Skin of body (tissue), 2 donors: Measurements from ENCODE around the gene KIAA1217. TPM values are rescaled to one million over a fixed set of nuclear protein-coding genes. Genes with fewer than 3 reads are reported as not detected.

Source experiments
- DNase-seq: peaks from one replicate; lab custom pipeline; 2025; lab: John Stamatoyannopoulos, UW
- total RNA-seq: library from RNA; depleted of rRNA; stranded (reverse); fragments of >200 nt; gene quantifications from one replicate; pipeline ENCODE4 v1.2.3, GENCODE V29; 2014

Gene KIAA1217
- total RNA-seq, 1 donor from 2014 or later = 19.8 TPM

- DNase-seq = no peak
These were observed 284.2 kb downstream of the KIAA1217 start for GRCh38 chr10:24493165-24493564.

GRCh38 chr10:24494236-24494635, 285.3 kb downstream of the KIAA1217 start:
- no peak for DNase-seq

- DNase-seq = no peak
These were observed 285.8 kb downstream of the KIAA1217 start for GRCh38 chr10:24494777-24495176.

- no peak for DNase-seq
These were observed 286.9 kb downstream of the KIAA1217 start for GRCh38 chr10:24495666-24496460.

GRCh38 chr10:24496906-24497305, 288.0 kb downstream of the KIAA1217 start:
- peak; percentile 50 for DNase-seq

- no peak for DNase-seq
These were observed 292.2 kb downstream of the KIAA1217 start for GRCh38 chr10:24501056-24501711.

GRCh38 chr10:24502006-24502405, 293.1 kb downstream of the KIAA1217 start:
- DNase-seq = no peak

GRCh38 chr10:24502801-24503460, 294.0 kb downstream of the KIAA1217 start:
- DNase-seq = no peak

GRCh38 chr10:24503461-24504320, 294.8 kb downstream of the KIAA1217 start:
- DNase-seq = no peak

GRCh38 chr10:24505759-24506158, 296.8 kb downstream of the KIAA1217 start:
- DNase-seq = no peak

GRCh38 chr10:24513155-24513554, 304.2 kb downstream of the KIAA1217 start:
- peak; percentile 23 for DNase-seq

GRCh38 chr10:24515481-24515880, 306.5 kb downstream of the KIAA1217 start:
- DNase-seq = no peak

- DNase-seq = no peak
These were observed 309.5 kb downstream of the KIAA1217 start for GRCh38 chr10:24518411-24518810.

- peak; percentile 23 for DNase-seq
These were observed 310.2 kb downstream of the KIAA1217 start for GRCh38 chr10:24518981-24519597.

GRCh38 chr10:24519950-24520349, 311.0 kb downstream of the KIAA1217 start:
- DNase-seq = no peak

GRCh38 chr10:24524314-24524713, 315.4 kb downstream of the KIAA1217 start:
- DNase-seq = no peak

GRCh38 chr10:24526085-24526649, 317.2 kb downstream of the KIAA1217 start:
- DNase-seq = no peak

- DNase-seq = no peak
These were observed 320.0 kb downstream of the KIAA1217 start for GRCh38 chr10:24528946-24529345.

- DNase-seq = no peak
These were observed 322.5 kb downstream of the KIAA1217 start for GRCh38 chr10:24531439-24531838.

GRCh38 chr10:24533981-24534380, 325.0 kb downstream of the KIAA1217 start:
- DNase-seq = no peak

- no peak for DNase-seq
These were observed 327.7 kb downstream of the KIAA1217 start for GRCh38 chr10:24536636-24537035.
